GM18519 (cell line): Measurements from ENCODE around the gene TTC4.

ENCODE experiments used
- ATAC-seq: cut with Tn5 transposase; IDR thresholded peaks from one replicate; pipeline ENCODE4 v1.9.1; 2021; ENCODE audit warnings: mild to moderate bottlenecking, moderate library complexity; ENCODE audit not compliant: unreplicated experiment, low FRiP score

Gene TTC4, protein sequence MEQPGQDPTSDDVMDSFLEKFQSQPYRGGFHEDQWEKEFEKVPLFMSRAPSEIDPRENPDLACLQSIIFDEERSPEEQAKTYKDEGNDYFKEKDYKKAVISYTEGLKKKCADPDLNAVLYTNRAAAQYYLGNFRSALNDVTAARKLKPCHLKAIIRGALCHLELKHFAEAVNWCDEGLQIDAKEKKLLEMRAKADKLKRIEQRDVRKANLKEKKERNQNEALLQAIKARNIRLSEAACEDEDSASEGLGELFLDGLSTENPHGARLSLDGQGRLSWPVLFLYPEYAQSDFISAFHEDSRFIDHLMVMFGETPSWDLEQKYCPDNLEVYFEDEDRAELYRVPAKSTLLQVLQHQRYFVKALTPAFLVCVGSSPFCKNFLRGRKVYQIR

DNA sequence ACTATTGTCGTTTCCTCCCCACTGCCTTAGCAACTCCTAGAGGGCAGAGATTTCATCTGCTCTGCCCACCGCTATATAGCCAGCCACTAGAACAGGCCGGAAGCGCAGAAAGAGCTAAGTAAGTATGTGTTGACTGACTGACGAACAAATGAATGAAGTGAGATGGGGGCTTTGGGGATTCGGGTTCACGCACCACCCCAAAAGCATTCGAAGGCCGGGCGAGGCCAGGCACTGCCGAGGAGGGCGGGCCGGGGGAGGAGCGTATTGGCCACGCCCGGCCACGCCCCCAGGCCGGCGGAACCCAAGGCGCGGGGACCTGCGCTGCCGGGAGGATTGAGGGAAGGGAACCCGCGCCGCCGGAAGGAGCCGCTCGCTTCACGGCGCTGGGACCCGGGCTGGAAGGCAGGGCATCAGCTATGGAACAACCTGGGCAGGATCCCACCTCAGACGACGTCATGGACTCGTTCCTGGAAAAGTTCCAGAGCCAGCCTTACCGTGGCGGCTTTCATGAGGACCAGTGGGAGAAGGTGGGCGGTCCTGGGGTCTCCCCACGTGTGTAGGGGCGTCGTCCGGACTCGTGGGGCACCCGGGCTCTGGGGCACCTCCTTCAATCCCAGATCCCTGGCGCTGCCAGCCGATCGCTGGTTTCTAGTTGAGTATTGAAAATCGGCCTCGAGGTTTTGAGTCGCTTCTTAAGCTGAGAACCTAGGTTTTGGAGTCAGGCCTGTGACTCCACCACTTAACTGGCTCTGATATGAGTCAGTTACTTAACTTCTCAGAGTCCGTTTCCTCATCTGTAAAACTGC is at the start of gene TTC4:
Gene TTC4 (plus strand): TSS at position 369 of the 806 bp plus-strand sequence. CDS start 48 bp downstream, at position 417.
- peak; percentile 89 for ATAC-seq

DNA sequence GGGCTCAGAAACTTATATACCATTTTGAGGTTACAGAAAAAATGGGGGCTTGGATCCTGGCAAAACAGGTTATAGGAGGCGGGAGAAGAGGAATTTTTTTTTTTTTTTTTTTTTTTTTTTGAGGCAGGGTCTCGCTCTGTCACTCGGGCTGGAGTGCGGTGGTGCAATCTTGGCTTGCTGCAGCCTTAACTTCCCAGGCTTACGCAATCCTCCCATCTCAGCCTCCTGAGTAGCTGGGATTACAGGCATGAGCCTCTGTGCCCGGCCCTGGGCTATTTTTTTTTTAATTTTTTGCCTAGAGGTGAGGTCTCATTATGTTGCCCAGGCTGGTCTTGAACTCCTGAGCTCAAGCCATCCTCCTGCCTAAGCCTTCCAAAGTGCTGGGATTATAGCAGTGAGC is 49.3 kb upstream of the TTC4 start:
- no peak for ATAC-seq

DNA sequence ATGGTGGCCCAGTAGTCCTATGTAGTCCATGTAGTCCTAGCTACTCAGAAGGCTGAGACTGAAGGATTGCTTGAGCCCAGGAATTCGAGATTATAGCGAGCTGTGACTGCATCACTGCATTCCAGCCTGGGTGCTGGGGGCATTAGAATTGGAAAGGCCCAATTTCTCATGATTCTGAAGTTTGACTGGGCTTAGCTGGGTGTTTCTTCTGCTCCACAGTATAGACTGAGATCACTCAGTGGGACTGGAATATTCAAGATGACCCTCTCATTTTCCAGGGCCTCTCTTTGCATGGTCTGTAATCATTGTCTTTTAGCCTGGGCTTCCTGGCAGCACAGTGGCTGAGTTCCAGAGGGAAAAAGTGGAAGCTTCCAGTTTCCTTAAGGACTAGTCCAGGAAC is 47.9 kb upstream of the TTC4 start:
- ATAC-seq = no peak

DNA sequence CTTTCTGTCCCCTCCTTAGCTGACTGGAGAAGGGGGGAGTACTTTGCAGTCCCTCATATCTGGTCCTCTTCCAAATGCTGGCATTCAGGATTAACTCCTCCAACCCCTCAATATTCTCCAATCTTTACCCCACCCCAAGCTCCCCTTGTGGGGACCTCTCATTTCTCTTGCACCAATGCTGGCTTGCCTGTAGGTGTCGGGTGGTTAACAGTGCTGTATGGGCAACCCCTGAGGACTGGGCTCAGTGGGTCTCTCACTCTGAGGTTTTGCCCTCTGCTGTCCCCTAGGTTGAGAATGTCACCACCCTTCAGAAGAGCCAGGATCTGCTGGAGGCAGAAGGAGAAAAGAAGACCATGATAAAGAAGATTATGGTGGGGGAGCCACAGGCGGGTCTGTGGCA is 47.1 kb upstream of the TTC4 start:
- ATAC-seq = no peak

DNA sequence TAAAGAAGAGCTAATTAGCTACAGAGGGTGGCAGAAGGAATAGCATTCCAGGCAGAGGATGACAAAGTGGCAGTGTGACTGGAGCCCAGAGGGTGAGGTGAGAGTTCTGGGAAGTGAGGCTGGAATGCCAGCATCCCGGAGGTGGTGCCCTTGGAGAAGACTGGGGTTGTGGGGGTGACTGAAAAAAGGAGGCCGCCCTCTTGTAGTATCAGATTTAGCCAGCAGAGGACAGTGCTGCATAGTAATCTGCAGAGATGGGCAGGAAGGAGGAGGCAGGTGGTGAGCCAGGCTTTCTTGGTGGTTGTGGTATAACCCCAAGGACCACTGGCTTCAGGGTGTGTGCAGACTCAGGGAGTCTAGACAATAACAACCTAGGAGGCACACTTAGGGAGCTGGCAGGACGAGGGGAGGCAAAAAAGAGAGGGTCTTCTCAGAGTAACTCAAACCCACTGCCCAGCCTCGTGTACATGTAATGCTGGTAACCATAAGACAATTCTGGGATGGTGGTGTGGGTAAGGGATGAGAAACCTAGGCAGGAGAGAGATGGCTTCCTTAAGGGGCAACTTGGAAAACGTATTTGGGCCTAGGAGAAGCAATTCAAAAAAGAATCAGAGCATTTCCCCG is 43.6 kb upstream of the TTC4 start:
- no peak for ATAC-seq

DNA sequence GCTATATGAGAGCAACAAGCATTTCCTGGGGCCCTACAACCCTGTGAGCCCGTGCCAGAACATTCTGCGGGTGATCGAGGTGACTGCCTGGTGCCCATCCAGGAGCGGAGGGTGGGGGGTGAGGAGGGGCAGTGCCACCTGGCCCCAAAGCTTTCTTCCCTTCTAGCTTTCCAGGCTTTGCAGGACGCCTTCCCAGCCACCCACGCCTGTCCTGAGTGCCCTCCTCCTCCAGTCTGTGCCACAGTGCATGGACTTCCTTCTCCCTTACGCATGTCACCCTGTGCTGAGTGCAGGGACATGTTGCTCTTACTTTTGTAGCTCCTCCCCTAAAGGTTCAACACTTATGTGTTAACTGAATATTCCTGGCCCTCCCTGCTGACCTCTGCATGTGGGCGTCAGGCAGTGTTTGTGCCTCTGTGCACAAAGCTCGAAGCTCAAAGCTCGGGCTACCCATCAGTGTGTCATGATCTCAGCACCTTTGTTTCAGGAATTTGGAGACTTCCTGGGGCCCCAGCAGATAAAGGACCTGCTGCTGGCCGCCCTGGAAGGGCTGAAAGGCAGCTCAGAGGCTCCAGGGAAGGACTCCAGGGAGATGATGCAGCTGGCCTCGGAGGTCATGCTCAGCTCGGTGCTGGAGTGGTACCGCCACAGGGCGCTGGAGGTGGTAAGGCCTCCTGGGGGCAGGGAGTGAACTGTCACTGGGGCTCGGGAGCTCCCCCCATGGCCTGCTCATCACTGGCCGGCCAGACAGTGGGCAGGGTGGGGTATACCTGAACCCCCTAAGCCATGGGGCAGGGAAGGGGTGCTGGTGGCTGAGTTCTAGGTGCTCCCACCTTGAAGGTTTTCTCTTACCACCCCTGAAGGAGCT is 36.7 kb upstream of the TTC4 start:
- no peak for ATAC-seq

DNA sequence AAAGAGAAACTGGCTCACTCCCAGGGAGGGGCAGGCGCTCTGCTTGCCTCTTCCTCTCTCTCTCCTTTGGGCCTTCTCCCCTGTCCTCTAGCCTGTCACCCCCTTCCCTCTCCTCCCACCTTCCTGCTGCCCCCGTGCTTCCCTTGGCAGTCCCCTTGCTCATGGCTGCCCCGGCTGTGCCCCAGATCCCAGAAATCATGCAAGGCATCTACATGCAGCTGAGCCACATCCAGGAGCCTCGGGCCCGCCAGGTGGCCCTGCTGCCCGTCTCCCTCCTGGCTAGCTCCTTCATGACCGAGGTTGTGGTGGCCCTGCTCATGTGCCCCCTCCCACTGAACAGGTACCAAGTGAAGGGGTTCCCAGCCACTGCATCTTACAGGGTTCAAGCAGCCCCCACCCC is 36.0 kb upstream of the TTC4 start:
- ATAC-seq = no peak

DNA sequence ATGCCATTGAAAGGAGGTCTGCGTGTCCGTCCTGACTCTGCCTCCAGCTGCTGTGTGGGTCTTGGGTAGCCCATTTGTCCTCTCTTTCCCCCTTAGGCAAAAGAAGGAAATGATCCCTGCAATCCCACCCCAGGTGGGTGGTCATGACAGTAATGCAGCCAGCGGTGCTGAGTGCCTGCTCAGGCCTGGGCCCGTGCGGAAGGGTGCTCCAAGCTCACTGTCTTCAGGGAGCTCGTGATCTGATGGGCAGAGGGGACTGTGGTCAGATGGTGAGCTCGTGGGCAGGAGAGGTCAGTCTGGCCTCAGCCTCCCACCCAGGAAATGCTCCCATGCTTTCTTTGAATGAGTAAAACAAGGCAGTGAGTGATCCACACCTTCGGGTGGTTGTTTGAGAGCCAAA is 35.3 kb upstream of the TTC4 start:
- ATAC-seq = no peak

DNA sequence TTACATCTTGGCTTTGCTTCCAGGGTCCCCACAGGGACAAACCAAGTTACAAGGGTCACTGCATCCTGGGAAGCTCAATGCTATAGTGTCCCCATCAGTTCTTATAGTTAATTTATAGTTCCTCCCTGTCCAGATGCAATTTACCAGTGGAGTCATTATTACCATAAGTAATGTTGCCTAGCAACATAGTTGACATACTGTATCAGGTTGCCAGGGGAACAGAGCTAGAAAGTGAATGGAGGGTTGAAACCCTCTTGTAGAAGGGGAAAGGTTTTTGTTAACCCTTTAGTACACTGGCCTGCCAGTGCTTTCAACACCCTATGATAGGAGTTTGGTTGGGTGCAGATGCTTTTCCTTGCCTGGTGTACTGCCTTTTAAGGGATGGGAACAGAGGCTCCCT is 34.3 kb upstream of the TTC4 start:
- ATAC-seq = no peak

DNA sequence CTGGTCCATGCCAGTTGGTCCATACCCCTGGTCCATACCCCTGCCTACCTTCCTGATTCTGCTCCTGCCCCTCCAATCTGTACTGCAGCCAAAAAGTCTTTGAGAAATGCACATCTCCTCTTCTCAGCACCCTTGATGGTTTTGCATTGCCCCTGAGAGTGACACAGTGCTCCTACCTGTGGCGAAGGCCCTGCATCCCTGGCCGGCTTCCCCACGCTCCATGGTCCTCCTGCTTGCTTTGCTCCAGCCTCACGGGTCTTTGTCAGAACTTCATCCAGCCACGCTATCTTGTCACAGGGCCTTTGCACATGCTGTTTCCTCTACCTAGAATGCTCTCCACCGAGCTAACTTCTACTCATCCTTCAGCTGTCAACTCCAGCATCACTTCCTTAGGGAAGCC is 32.2 kb upstream of the TTC4 start:
- no peak for ATAC-seq

DNA sequence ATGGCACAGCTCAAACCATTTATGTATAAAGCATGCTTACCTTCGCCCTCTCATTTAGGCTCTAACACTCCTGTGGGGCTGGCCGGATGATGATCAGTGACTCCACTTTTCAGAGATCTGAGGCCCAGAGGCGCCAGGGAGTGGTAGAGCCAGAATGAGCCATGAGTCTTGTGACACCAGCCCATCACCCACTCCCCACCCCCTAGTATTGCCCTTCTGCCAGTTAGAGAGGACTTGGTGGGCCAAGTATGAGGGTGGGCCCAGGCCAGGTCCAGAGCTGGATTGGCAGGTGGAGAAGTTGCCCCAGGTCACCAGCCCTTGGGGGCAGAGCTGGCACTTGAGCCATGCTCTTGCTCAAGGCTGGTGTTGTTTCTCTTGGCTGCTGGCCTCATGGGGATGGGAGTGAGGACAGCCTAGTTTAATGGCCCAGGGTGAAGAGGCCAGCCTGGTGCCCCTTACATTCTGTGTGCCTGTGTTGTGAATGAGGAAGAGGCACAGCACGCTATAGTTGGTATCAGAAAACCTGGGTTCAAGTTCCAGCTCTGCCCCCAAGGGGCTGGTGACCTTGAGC is 30.2 kb upstream of the TTC4 start:
- ATAC-seq = no peak

DNA sequence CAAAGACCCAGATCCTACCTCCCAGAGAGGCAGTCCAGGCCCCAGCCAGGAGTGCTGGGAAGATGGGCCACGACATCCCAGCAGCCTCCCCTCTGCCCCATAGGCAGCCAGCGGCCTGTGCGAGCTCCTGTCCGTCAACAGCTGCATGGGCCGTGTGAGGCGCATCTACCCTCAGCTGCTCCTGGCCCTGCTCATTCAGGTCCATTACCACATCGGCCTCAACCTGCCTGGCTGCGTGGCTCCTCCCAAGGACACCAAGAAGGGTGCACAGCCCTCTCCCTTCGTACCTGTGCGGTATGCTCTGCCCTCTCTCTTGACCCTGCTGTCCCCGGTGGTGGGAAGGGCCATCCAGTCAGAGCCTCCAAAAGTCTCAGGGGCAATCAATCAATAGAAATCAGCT is 29.5 kb upstream of the TTC4 start:
- no peak for ATAC-seq

DNA sequence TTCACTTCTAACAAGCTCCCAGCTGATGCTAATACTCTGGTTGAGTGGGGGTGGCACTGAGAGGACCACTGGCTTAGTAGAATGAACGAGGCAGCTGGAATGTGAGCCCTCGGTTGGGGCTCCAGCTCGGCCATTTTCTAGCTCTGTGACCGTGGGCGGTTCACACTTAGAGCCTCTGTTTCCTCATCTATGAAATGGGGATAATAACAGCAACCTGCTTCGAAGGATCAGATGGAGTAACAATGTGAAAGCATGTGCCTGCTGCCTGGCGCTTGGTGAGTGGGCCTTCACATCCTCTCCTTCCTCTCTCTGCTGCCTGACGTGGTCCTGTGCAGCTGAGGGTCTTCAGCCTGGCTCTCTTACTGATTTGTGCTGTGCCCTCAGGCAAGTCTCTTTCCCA is 20.9 kb upstream of the TTC4 start:
- ATAC-seq = no peak

DNA sequence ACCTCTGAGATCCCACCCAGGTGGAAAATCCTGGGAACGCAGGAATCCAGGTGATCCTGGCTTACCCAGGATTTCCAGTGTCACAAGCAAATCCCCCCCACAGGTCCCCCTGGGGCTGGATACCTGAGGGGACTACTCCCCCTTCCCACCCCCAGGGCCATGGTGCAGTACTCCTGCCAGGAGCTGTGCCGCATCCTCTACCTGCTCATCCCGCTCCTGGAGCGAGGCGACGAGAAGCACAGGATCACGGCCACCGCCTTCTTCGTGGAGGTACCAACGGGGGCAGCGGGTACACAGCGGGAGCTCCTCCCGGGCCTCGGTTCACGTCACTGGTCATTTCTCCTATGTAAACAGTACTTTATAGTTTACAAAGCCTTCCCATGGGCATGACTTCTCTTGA is 20.4 kb upstream of the TTC4 start:
- ATAC-seq = no peak

DNA sequence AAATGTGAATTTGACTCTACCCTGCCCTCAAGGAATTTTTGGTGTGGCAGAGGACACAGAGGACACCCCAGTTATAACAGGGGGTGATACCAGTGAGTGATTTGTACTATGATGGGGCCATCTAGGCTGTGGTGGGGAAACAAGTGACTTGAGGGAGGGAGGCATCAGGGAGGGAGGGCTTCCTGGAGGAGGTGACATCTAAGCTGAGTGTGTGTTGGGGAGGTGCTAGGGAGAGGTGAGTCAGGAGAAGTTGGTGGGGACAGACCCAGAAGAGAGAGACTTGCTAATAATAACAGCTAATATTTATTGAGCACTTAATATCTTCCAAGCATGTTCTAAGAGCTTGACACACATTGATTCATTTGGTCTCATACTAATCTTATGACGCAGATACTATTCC is 19.9 kb upstream of the TTC4 start:
- no peak for ATAC-seq

DNA sequence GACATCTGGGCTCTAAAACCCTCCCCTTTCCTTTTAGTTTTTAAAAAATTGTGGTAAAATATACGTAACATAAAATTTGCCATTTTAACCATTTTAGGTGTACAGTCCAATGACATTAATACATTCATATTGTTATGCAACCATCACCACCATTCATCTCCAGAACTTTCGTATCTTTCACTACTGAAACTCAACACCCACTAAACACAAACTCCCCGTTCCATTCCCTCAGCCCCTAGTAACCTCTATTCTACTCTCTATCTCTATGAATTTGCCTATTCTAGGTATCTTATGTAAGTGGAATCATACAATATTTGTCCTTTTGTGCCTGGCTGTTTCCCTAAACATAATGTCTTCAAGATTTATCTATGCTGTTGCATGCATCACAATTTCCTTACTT is 19.4 kb upstream of the TTC4 start:
- no peak for ATAC-seq

DNA sequence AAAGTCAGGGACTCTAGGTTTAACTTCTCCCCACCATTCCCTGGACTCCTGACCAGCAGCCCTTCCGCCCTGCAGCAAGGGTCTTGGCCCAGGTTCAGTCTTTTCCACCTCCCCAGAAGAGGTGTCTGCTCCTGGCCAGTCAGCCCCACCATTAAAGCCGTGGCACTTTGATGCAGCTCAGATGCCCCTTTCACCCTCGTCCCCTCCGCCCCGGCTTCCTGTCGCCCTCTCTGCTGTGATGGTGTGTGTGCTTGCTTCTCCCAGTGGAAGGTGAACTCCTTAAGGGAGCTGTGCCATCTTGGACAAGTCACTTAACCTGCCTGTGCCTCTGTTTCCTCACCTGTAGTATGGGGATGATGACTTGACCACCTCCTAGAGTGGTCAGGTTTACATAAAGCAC is 17.8 kb upstream of the TTC4 start:
- no peak for ATAC-seq

DNA sequence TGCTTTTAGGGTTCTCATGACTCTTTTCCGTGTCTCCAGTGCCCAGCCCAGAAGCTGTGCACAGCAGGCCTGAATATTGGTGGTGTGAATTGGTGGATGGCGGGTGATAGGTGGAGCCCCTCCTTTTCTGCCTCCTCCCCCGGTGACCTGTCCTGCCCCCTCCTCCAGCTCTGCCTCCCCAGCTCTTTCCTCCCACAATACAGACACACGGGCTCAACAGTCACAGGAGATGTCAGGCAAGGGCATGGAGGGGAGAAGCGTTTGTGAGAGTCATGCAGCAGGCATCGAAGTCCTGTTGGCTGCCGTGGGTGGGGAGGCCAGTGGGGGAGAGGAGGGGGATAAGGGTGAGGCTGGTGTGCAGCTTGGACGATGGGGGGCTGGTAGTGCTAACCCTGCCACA is 17.3 kb upstream of the TTC4 start:
- no peak for ATAC-seq

DNA sequence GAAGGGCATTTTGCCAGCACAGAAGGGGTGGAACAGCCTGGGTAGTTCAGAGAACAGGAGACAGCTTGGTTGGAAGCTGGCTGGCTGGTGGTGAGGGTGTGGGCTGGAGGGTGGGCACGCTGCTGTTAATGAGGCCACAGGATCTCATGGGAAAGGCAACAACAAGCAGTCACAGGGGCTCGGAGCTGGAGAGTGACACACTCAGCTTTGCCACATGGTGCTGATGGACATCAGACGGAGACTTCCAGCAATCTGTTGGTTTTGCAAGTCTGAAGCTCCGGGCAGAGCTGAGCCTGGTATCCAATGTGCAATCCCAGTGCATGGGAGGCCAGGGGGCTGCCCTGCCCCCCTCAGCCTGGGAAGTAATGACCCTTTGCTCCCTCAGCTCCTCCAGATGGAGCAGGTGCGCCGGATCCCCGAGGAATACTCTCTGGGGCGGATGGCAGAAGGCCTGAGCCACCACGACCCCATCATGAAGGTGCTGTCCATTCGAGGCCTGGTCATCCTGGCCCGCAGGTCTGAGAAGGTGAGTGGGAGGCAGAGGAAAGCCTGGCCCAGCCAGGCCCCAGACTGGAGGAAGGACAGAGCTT is 15.6 kb upstream of the TTC4 start:
- ATAC-seq = no peak

DNA sequence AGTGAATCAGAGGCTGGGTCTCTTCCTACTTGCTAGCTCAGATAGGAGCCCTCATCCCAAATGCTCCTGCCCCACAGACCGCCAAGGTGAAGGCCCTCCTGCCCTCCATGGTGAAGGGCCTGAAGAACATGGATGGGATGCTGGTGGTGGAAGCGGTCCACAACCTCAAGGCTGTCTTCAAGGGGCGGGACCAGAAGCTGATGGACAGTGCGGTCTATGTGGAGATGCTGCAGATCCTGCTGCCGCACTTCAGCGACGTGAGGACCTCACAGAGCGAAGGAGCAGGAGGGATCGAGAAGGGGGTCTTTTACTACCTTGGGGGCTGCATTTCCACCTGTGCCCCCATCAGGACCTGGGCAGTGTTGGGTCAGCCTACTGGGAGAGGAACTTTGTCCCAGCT is 14.6 kb upstream of the TTC4 start:
- no peak for ATAC-seq
